Prostate gland (tissue), 2 donors: Measurements from ENCODE around the gene ZBTB7C.

Experiments used
- CTCF ChIP-seq, 4 experiments: fragments of 200-600 bp in 2 of 4; fragments of 450-650 bp in 2 of 4; sonication (generic) in 2 of 4; IDR thresholded peaks; 1 replicate in 3 of 4; 2 replicates in 1 of 4; pipeline ENCODE4 v1.5.1; 2016 to 2019; ENCODE audit warnings: antibody characterized with exemption in 4 of 4, mild to moderate bottlenecking in 2 of 4, moderate library complexity in 2 of 4
- POLR2AphosphoS5 ChIP-seq: sonication (generic); formaldehyde crosslinking; IDR thresholded peaks from one replicate; pipeline ENCODE4 v1.6.1; 2017; ENCODE audit warnings: antibody characterized with exemption

GRCh38 chr18:48302736-48303135 is 106.4 kb downstream of the ZBTB7C start:
- TF ChIP-seq CTCF (IDR thresholded peaks at IDR 0.05) (no peak), POLR2AphosphoS5 (no peak)
